Neural progenitor cell (in vitro differentiated cells): ENCODE data around the gene CBFA2T3. TPM values are rescaled to one million over a fixed set of nuclear protein-coding genes. Genes with fewer than 3 reads are reported as not detected.

ENCODE experiments used
- DNase-seq: peaks from one replicate; pipeline ENCODE4 v3.0.0-alpha.2; 2016; ENCODE audit warnings: low spot score
- H2AFZ ChIP-seq: fragments of 200-600 bp; sonication (generic); replicated peaks from 2 replicates; pipeline ENCODE4 v1.6.1; 2016; ENCODE audit warnings: antibody characterized with exemption
- H3F3A ChIP-seq: fragments of 200-600 bp; sonication (generic); 2 replicates; pipeline ENCODE4 v1.6.1; 2016; ENCODE audit warnings: antibody characterized with exemption, low read depth
- H3K27ac ChIP-seq: fragments of 200-600 bp; sonication (generic); 2 replicates; pipeline ENCODE4 v1.5.1; 2016; ENCODE audit warnings: mild to moderate bottlenecking
- H3K27me3 ChIP-seq: fragments of 200-600 bp; sonication (generic); 2 replicates; pipeline ENCODE4 v1.6.1; 2016; ENCODE audit warnings: mild to moderate bottlenecking, moderate library complexity
- H3K36me3 ChIP-seq: fragments of 200-600 bp; sonication (generic); 2 replicates; pipeline ENCODE4 v1.5.1; 2016
- H3K4me1 ChIP-seq: fragments of 200-600 bp; sonication (generic); 2 replicates; pipeline ENCODE4 v1.6.1; 2016; ENCODE audit warnings: mixed run types
- H3K4me2 ChIP-seq: fragments of 200-600 bp; sonication (generic); 2 replicates; pipeline ENCODE4 v1.6.1; 2016
- H3K4me3 ChIP-seq: fragments of 200-600 bp; sonication (generic); 2 replicates; pipeline ENCODE4 v1.5.1; 2016
- H3K79me2 ChIP-seq: fragments of 200-600 bp; sonication (generic); 2 replicates; pipeline ENCODE4 v1.6.1; 2016; ENCODE audit warnings: low read depth
- H3K9ac ChIP-seq: fragments of 200-600 bp; sonication (generic); 2 replicates; pipeline ENCODE4 v1.6.1; 2016
- H3K9me3 ChIP-seq: fragments of 200-600 bp; sonication (generic); 2 replicates; pipeline ENCODE4 v1.5.1; 2016; ENCODE audit warnings: low read depth
- H4K20me1 ChIP-seq: fragments of 200-600 bp; sonication (generic); 2 replicates; pipeline ENCODE4 v1.6.1; 2016; ENCODE audit warnings: low read depth
- H3K27ac Mint-ChIP-seq: 3 replicates; pipeline ENCODE4 v1.8.0; 2021; ENCODE audit warnings: mixed read lengths
- H3K27me3 Mint-ChIP-seq: 2 replicates; pipeline ENCODE4 v1.8.0; 2022; ENCODE audit warnings: low read depth, mild to moderate bottlenecking, inconsistent platforms, moderate library complexity, mixed read lengths; ENCODE audit not compliant: insufficient read depth
- H3K36me3 Mint-ChIP-seq: 3 replicates; pipeline ENCODE4 v1.8.0; 2021; ENCODE audit warnings: mixed read lengths
- H3K4me1 Mint-ChIP-seq: 3 replicates; pipeline ENCODE4 v1.8.0; 2021; ENCODE audit warnings: mixed read lengths
- H3K4me3 Mint-ChIP-seq: 3 replicates; pipeline ENCODE4 v1.8.0; 2021; ENCODE audit warnings: mild to moderate bottlenecking, moderate library complexity, mixed read lengths
- H3K9me3 Mint-ChIP-seq: 3 replicates; pipeline ENCODE4 v1.8.0; 2020; ENCODE audit warnings: mixed read lengths
- CTCF ChIP-seq: fragments of 200-600 bp; sonication (generic); IDR thresholded peaks from 2 replicates; pipeline ENCODE4 v1.5.1; 2017; ENCODE audit warnings: antibody characterized with exemption, mild to moderate bottlenecking
- EZH2 ChIP-seq: fragments of 200-600 bp; sonication (generic); IDR thresholded peaks from 2 replicates; pipeline ENCODE4 v1.6.1; 2017; ENCODE audit warnings: antibody characterized with exemption, mild to moderate bottlenecking, moderate library complexity
- EZH2phosphoT487 ChIP-seq: fragments of 200-600 bp; sonication (generic); IDR thresholded peaks from 2 replicates; pipeline ENCODE4 v1.6.1; 2017; ENCODE audit warnings: antibody characterized with exemption
- total RNA-seq: library from RNA; depleted of rRNA; stranded (reverse); fragments of >200 nt; gene quantifications from 2 replicates; pipeline ENCODE4 v1.2.3, GENCODE V29; 2015; ENCODE audit warnings: low replicate concordance

CBFA2T3 gene
- total RNA-seq, 1 donor from 2014 or later = 0.22 TPM

- no peaks in the 10 kb centered on the region for H3K36me3 ChIP-seq
- H3K4me2 ChIP-seq = no peak overlapping the region
- no peaks in the 10 kb centered on the region for H3K79me2 ChIP-seq
- Mint-ChIP-seq H3K4me1 (peaks cover 13% of the 10 kb centered on the region), H3K36me3 (no peaks in the 10 kb centered on the region), H3K27me3 (peaks cover 10% of the 10 kb centered on the region), H3K27ac (no peak overlapping the region), H3K4me3 (no peak overlapping the region), H3K9me3 (no peaks in the 10 kb centered on the region)
- H3F3A ChIP-seq = no peaks in the 10 kb centered on the region
- no peaks in the 10 kb centered on the region for H4K20me1 ChIP-seq
- H3K9me3 ChIP-seq = no peaks in the 10 kb centered on the region
- H3K4me1 ChIP-seq = peaks cover 14% of the 10 kb centered on the region
- no peak overlapping the region for H3K4me3 ChIP-seq
- no peak for TF ChIP-seq CTCF
- TF ChIP-seq EZH2phosphoT487 = no peak
- no peak for TF ChIP-seq EZH2
- H3K9ac ChIP-seq = no peak overlapping the region
- no peak overlapping the region for H2AFZ ChIP-seq
- DNase-seq = no peak
- H3K27me3 ChIP-seq = no peaks in the 10 kb centered on the region
- H3K27ac ChIP-seq = no peak overlapping the region
These were observed 47.9 kb downstream of the CBFA2T3 start for GRCh38 chr16:88929091-88929445.

GRCh38 chr16:88928405-88929090 lies 48.5 kb downstream of the CBFA2T3 start:
- Histone ChIP-seq H3K36me3 (no peaks in the 10 kb centered on the region), H2AFZ (no peak overlapping the region), H3K27ac (no peak overlapping the region), H3K4me2 (no peak overlapping the region), H3K4me3 (no peak overlapping the region), H3K9ac (no peak overlapping the region), H3K9me3 (no peaks in the 10 kb centered on the region), H3K4me1 (peaks cover 14% of the 10 kb centered on the region), H3K27me3 (no peaks in the 10 kb centered on the region), H4K20me1 (no peaks in the 10 kb centered on the region), H3K79me2 (no peaks in the 10 kb centered on the region), H3F3A (no peaks in the 10 kb centered on the region)
- peaks cover 13% of the 10 kb centered on the region for H3K4me1 Mint-ChIP-seq
- H3K9me3 Mint-ChIP-seq = no peaks in the 10 kb centered on the region
- no peak overlapping the region for H3K4me3 Mint-ChIP-seq
- no peak overlapping the region for H3K27ac Mint-ChIP-seq
- DNase-seq = no peak
- H3K27me3 Mint-ChIP-seq = peaks cover 10% of the 10 kb centered on the region
- no peaks in the 10 kb centered on the region for H3K36me3 Mint-ChIP-seq
- TF ChIP-seq EZH2 (no peak), EZH2phosphoT487 (no peak), CTCF (no peak)

GRCh38 chr16:88927661-88928060 lies 49.3 kb downstream of the CBFA2T3 start:
- TF ChIP-seq CTCF (no peak), EZH2 (no peak), EZH2phosphoT487 (no peak)
- Histone ChIP-seq H3K27me3 (no peaks in the 10 kb centered on the region), H3K79me2 (no peaks in the 10 kb centered on the region)

More at GRCh38 chr16:88927661-88928060, 49.3 kb downstream of the CBFA2T3 start:
- no peaks in the 10 kb centered on the region for H4K20me1 ChIP-seq
- H3K4me1 ChIP-seq = peaks cover 14% of the 10 kb centered on the region
- H2AFZ ChIP-seq = no peak overlapping the region
- no peak overlapping the region for H3K4me3 Mint-ChIP-seq
- peaks cover 13% of the 10 kb centered on the region for H3K4me1 Mint-ChIP-seq
- no peak for DNase-seq
- no peak overlapping the region for H3K27ac Mint-ChIP-seq
- H3K36me3 Mint-ChIP-seq = no peaks in the 10 kb centered on the region
- H3K27me3 Mint-ChIP-seq = peaks cover 10% of the 10 kb centered on the region
- H3K36me3 ChIP-seq = no peaks in the 10 kb centered on the region
- no peak overlapping the region for H3K9ac ChIP-seq
- no peaks in the 10 kb centered on the region for H3F3A ChIP-seq
- H3K9me3 Mint-ChIP-seq = no peaks in the 10 kb centered on the region
- no peak overlapping the region for H3K4me3 ChIP-seq
- H3K9me3 ChIP-seq = no peaks in the 10 kb centered on the region
- no peak overlapping the region for H3K4me2 ChIP-seq
- no peak overlapping the region for H3K27ac ChIP-seq
